SK-N-SH (cell line): Measurements from ENCODE around the gene TIAM1.

Source experiments
- EZH2phosphoT487 ChIP-seq: fragments of 200-600 bp; sonication (generic); IDR thresholded peaks from 2 replicates; pipeline ENCODE4 v1.6.1; 2017; ENCODE audit warnings: low read depth, mixed run types, mild to moderate bottlenecking, antibody characterized with exemption, moderate library complexity, borderline replicate concordance
- POLR2AphosphoS5 ChIP-seq: IDR thresholded peaks from 2 replicates; pipeline ENCODE4 v1.6.1; 2012; ENCODE audit warnings: low read depth, low read length
- RFX5 ChIP-seq: IDR thresholded peaks from 2 replicates; pipeline ENCODE4 v1.6.1; 2012; ENCODE audit warnings: mild to moderate bottlenecking, improper control_type of control experiment, low read length
- RXRA ChIP-seq: IDR thresholded peaks from 2 replicates; pipeline ENCODE4 v1.4.0; 2012; ENCODE audit warnings: low read depth, mild to moderate bottlenecking, borderline replicate concordance
- TF ChIP-seq, protein P1 (sequence below): IDR thresholded peaks from 2 replicates; pipeline ENCODE4 v1.4.0; 2012; ENCODE audit warnings: low read depth
- TF ChIP-seq, protein P2 (sequence below): fragments of 200-600 bp; sonication (generic); IDR thresholded peaks from 2 replicates; pipeline ENCODE4 v1.6.1; 2017; ENCODE audit warnings: antibody characterized with exemption, mild to moderate bottlenecking, moderate library complexity

DNA sequence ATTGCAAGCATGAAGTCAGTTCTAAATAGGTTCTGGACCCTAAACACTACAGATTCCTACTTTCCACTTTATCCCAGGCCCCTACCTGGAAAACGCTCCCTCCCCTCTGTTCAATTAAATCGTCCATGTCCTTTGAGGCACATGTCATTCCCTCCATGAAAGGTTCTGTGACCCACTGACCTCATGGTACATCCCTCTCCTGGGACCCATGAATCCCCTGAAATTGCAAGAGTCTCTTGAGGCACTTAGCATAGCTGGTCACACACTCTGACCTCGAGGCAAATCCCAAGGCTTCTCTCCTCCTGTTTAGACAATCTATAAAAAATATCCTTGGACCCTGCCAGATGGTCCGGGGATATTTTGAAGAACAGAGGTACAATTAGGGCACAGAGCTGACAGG lies 271.5 kb downstream of the TIAM1 start:
- TF ChIP-seq, protein P1, sequence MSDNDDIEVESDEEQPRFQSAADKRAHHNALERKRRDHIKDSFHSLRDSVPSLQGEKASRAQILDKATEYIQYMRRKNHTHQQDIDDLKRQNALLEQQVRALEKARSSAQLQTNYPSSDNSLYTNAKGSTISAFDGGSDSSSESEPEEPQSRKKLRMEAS: no peak
- TF ChIP-seq, protein P2, sequence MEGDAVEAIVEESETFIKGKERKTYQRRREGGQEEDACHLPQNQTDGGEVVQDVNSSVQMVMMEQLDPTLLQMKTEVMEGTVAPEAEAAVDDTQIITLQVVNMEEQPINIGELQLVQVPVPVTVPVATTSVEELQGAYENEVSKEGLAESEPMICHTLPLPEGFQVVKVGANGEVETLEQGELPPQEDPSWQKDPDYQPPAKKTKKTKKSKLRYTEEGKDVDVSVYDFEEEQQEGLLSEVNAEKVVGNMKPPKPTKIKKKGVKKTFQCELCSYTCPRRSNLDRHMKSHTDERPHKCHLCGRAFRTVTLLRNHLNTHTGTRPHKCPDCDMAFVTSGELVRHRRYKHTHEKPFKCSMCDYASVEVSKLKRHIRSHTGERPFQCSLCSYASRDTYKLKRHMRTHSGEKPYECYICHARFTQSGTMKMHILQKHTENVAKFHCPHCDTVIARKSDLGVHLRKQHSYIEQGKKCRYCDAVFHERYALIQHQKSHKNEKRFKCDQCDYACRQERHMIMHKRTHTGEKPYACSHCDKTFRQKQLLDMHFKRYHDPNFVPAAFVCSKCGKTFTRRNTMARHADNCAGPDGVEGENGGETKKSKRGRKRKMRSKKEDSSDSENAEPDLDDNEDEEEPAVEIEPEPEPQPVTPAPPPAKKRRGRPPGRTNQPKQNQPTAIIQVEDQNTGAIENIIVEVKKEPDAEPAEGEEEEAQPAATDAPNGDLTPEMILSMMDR: no peak
- TF ChIP-seq POLR2AphosphoS5 (no peak), RFX5 (no peak), RXRA (no peak), EZH2phosphoT487 (no peak)
